Cardiac fibroblast (primary cell): ENCODE data around the gene CAMKMT.

Experiments
- DNase-seq, 2 donors: peaks; one replicate each; pipeline versions ENCODE4 v3.0.0 to v3.0.0-alpha.2; 2010; ENCODE audit warnings: low read depth in 2 of 2
- H3K4me3 ChIP-seq, 2 donors: replicated peaks in 1 of 2; 1 replicate in 1 of 2; 2 replicates in 1 of 2; pipeline ENCODE4 v1.5.1; 2011; ENCODE audit warnings: low read depth in 2 of 2, low read length in 2 of 2, mild to moderate bottlenecking in 2 of 2, moderate library complexity in 1 of 2
- CTCF ChIP-seq: IDR thresholded peaks from one replicate; pipeline ENCODE4 v1.5.1; 2011; ENCODE audit warnings: low read depth, mild to moderate bottlenecking, low read length, inconsistent platforms

Gene CAMKMT

GRCh38 chr2:44802777-44803424 lies 441.2 kb downstream of the CAMKMT start:
- no peak for TF ChIP-seq CTCF
- DNase-seq: no peak
- H3K4me3 ChIP-seq: no peak overlapping the region

- DNase-seq: no peak
- no peak for TF ChIP-seq CTCF
- H3K4me3 ChIP-seq: no peak overlapping the region
These were observed 442.9 kb downstream of the CAMKMT start for GRCh38 chr2:44804406-44805265.

DNA sequence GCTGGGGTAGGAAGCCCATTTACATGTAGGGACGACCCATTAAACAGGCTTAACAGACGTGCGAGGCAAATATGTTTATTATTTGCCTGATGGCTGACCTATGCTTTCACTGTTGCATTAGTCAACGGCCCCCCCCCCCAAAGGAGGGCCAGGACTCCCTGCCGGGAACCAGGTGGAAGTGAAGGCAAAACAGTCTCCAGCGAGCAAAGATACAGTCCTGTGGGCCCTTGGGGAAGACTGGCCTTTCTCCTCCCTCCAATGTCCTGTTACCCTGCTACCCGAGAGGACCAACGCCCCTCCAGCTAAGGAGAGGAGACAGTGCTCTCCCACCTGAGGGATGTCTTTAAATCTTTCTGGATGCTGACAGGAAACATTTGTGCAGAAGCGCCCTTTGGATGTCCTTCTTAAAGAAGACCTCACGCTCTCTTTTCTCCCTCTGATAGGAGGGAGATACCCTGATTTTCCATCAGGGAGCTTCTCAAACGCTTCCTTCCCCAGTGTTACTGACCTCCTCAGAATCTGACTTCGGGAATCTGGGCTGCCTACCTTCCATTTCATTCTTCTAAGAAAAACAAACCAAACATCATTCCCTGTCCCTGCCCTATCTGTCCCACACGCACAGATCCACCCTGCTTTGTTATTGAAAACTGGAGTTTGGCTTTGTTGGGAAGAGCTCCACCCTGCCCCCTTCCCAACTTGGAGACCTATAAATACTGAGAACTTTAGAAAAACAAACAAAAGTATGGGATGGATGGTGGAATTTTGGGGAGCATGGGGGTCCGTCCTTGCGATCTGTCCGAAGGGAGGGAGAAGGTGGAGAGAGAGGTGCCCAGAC lies 443.9 kb downstream of the CAMKMT start:
- no peak for DNase-seq
- no peak for TF ChIP-seq CTCF
- H3K4me3 ChIP-seq: no peak overlapping the region

DNA sequence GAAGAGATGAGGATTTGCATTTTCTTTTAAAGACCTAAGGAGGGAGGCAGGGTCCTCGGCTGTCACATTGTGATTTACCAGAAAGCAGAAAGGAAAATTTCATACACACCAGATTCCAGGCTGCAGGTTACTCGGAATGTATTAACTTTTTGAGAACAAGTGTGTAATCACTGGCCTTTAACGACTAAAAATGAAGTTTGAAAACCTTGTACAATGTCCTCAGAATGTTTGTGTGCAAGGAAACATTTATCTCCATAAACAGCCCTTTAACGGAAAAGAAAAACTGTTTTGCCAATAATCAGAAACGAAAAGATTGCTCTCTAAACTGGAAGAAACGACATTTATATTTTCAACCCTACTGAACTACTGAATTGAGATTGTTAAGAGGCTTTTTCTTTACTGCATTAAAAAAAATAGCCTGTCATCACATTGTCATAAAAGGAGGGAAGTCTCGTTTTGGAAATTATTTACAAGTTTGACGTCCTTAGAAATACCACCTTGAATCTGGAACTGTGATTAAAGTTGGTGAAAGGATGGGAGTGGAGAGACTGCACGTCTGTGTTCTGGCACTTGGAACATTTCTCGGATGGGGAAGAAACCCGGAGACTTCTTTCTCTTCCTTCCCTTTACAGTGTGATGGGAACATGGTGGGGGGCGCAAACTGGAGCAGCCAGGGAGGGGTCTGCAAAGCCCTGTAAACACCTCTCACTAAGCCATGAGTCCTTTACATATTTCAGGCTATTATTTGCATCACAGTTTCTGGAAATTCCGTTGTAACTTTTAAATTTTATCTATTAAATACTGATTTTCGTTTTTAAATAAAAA lies 445.7 kb downstream of the CAMKMT start:
- no peak overlapping the region for H3K4me3 ChIP-seq
- no peak for DNase-seq
- TF ChIP-seq CTCF: no peak

- DNase-seq: no peak
- TF ChIP-seq CTCF: no peak
- H3K4me3 ChIP-seq: no peak overlapping the region
These were observed 449.3 kb downstream of the CAMKMT start for GRCh38 chr2:44810892-44811530.
